Iris pigment epithelial cell (primary cell): ENCODE data around the gene CEP250.
"Not testable (repeated sequence)": the region's sequence is repeated elsewhere in the genome, so short reads cannot be mapped to it uniquely, and the experiment has no call there.

ENCODE experiments used
- DNase-seq: peaks from one replicate; pipeline ENCODE4 v3.0.0-alpha.2; 2011; ENCODE audit warnings: low read depth

The CEP250 gene

DNA sequence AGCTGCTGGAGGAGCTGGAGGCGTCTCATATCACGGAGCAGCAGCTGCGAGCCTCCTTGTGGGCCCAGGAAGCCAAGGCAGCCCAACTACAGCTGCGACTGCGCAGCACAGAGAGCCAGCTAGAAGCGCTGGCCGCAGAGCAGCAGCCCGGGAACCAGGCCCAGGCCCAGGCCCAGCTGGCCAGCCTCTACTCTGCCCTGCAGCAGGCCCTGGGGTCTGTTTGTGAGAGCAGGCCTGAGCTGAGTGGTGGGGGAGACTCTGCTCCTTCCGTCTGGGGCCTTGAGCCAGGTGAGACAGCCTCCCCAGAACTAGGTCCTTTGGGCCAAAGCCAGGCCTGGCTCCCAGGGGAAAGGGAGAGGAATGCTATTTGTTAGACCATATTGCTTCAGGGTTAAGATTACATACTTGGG lies 42.4 kb downstream of the CEP250 start:
- no peak for DNase-seq

GRCh38 chr20:35499271-35499670 lies 43.9 kb downstream of the CEP250 start:
- DNase-seq = no peak

DNA sequence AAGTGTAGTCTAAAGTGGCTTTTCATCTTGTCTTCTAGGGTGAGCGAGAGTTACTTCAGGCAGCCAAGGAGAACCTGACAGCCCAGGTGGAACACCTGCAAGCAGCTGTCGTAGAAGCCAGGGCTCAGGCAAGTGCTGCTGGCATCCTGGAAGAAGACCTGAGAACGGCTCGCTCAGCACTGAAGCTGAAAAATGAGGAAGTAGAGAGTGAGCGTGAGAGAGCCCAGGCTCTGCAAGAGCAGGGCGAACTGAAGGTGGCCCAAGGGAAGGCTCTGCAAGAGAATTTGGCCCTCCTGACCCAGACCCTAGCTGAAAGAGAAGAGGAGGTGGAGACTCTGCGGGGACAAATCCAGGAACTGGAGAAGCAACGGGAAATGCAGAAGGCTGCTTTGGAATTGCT lies 47.0 kb downstream of the CEP250 start:
- DNase-seq = no peak

GRCh38 chr20:35503281-35503680 lies 47.9 kb downstream of the CEP250 start:
- no peak for DNase-seq

- DNase-seq = no peak
Measured at GRCh38 chr20:35503841-35504561, 48.6 kb downstream of the CEP250 start.

- no peak for DNase-seq
Measured at GRCh38 chr20:35504751-35505150, 49.4 kb downstream of the CEP250 start.

- DNase-seq = no peak
Measured at GRCh38 chr20:35506179-35506578, 50.8 kb downstream of the CEP250 start.

GRCh38 chr20:35506872-35507638 lies 51.7 kb downstream of the CEP250 start:
- DNase-seq = peak; percentile 35

- no peak for DNase-seq
Measured at GRCh38 chr20:35508493-35509218, 53.3 kb downstream of the CEP250 start.

DNA sequence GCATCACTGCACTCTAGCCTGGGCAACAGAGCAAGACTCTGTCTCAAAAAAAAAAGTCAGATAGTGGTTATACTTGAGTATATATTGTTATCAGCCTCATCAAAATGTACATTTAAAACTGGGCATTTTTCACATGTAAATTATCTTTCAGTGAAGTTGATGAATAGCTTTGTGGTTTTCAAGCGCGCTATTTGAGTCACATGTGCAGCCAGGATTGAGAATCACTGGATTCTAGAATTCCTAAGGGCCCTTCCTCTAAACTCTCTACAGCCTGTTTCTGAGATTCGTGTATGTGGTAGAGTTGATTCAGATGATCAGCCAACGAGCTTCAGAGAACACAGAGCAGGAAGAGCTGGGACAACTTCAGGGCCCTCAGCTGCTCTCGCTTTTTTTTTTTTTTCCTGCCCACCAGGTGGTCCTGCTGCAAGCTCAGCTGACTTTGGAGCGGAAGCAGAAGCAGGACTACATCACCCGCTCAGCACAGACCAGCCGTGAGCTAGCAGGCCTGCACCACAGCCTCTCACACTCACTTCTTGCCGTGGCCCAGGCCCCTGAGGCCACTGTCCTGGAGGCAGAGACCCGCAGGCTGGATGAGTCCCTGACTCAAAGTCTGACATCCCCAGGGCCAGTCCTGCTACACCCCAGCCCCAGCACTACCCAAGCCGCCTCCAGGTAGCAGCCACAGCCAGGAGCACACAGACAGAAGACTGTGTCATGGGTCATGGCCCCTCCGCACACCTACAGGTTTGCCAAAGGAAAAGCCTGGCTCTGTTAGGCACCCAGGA lies 55.7 kb downstream of the CEP250 start:
- DNase-seq = no peak

- DNase-seq = peak; percentile 63
Measured at GRCh38 chr20:35511814-35512420, 56.5 kb downstream of the CEP250 start.

GRCh38 chr20:35514371-35514932 lies 59.1 kb downstream of the CEP250 start:
- no peak for DNase-seq

GRCh38 chr20:35515341-35515740 lies 59.9 kb downstream of the CEP250 start:
- no peak for DNase-seq

GRCh38 chr20:35515949-35516645 lies 60.7 kb downstream of the CEP250 start:
- peak; percentile 90 for DNase-seq

GRCh38 chr20:35517125-35517524 lies 61.7 kb downstream of the CEP250 start:
- no peak for DNase-seq

DNA sequence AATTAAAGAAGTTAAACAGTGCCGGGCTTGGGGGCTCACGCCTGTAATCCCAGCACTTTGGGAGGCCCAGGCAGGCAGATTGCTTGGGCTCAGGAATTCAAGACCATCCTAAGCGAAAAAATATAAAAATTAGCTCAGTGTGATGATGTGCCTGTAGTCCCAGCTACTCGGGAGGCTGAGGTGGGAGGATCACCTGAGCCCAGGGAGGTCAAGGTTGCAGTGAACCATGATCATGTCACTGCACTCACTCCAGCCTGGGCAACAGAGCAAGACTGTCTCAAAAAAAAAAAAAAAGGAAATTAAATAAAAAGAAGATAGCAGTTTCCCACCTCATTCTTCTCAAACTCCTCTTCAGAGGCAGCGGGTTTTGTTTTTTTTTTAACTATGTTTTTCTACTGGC lies 62.4 kb downstream of the CEP250 start:
- DNase-seq = not testable (repeated sequence)

DNA sequence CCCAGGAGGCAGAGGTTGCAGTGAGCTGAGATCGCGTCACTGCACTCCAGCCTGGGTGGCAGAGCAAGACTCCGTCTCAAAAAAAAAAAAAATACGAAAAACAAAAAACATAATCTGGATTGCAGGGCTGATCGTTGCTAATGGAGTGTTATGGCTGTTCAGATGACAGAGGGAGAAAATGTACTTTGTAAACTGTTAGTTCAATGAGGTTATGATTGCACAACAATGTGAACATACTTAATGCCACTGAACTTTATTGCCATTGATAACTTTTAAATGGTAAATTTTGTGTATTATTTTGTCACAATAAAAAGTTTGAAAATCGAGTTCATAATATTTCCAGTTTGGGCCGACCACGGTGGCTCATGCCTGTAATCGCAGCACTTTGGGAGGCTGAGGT lies 63.6 kb downstream of the CEP250 start:
- no peak for DNase-seq

DNA sequence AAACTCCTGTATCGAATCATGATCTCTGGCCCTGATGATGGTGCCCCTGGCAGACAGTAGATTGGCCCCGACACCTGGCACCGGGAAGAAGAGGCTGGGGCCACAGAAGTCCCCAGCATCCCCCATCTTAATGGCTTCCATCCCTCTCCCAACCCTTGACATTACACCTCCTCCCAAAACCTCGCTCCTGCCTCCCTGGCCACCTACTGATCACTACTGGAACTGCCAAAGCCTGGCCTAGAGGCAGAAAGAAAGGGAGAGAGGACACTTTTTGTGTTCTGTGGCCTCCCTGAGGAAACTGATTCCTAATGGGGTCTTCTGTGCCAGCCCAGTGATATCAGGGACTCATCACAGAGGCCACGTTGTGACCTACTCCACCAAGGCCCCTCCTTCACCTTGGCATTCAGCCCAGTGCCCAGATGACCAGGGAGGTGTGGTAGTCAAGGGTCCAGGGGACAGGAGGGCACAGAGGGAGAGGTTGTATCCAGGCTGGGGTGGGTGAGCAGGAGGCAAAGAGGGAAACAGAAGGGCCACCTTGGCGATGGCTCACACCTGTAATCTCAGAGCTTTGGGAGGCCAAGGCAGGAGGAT lies 68.0 kb downstream of the CEP250 start:
- peak; percentile 22 for DNase-seq

- no peak for DNase-seq
Measured at GRCh38 chr20:35525639-35526038, 70.2 kb downstream of the CEP250 start.

DNA sequence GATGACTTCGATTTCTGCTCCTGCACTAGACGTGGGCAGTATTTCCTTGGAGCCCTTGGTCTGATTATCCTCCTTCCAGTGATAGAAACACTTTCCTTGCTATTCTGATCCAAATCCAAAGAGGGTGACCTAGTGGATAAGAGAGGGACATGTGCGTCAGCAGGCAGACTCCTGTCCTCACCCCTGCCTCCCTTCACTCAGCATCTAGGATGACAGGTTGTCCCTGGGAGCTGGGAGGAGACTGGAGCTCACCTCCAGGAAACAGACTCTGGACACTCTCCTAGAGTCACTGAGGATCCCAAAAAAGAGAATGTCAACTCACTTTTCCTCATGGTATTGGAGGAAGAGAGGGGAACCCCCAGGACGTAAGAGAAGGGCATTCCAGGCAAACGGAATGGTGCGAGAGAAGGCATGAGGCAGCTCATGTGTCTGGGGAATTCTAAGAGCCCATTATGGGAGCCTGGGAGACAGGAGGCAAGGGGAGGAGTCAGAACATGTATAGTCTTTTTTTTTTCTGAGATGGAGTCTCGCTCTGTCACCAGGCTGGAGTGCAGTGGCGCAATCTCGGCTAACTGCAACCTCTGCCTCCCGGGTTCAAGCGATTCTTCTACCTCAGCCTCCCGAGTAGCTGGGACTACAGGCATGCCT lies 71.8 kb downstream of the CEP250 start:
- DNase-seq = no peak
